HEK293 (cell line): ENCODE data around the gene ROR2.

Source experiments
- CTCF ChIA-PET: fragments of 350-600 bp; formaldehyde crosslinking; extraction: SDS; loops from one replicate; lab custom pipeline; 2021; ENCODE audit warnings: antibody characterized with exemption; lab: Yijun Ruan, JAX
- POLR2A ChIA-PET: fragments of 300-600 bp; formaldehyde crosslinking; extraction: SDS; loops from one replicate; lab custom pipeline; 2020; ENCODE audit warnings: antibody characterized with exemption, inconsistent platforms; lab: Yijun Ruan, JAX
- H3K27ac ChIP-seq: fragments of 200-500 bp; sonication (Bioruptor generic); 2 replicates; pipeline ENCODE4 v1.5.1; 2014; ENCODE audit warnings: low read depth, low read length, control low read depth, inconsistent platforms; ENCODE audit errors: extremely low read depth
- H3K36me3 ChIP-seq, 2 experiments: fragments of 200-500 bp in 1 of 2; sonication (Bioruptor generic) in 1 of 2; 1 replicate in 1 of 2; 2 replicates in 1 of 2; pipeline ENCODE4 v1.5.1; 2014 to 2017; ENCODE audit warnings: inconsistent platforms in 2 of 2, low read length in 2 of 2; ENCODE audit not compliant: control insufficient read depth in 2 of 2, insufficient read depth in 1 of 2
- H3K4me1 ChIP-seq: fragments of 200-500 bp; sonication (Bioruptor generic); 2 replicates; pipeline ENCODE4 v1.5.1; 2014; ENCODE audit warnings: mild to moderate bottlenecking, low read length, inconsistent platforms; ENCODE audit not compliant: control insufficient read depth, insufficient read depth
- H3K4me3 ChIP-seq: 2 replicates; pipeline ENCODE4 v1.5.1; 2011; ENCODE audit warnings: low read depth, mild to moderate bottlenecking, control low read depth, low read length, moderate library complexity
- H3K9me3 ChIP-seq: fragments of 200-500 bp; sonication (Bioruptor generic); 2 replicates; pipeline ENCODE4 v1.5.1; 2014; ENCODE audit warnings: low read depth, low read length, inconsistent platforms; ENCODE audit not compliant: control insufficient read depth, insufficient read depth
- FEZF1 ChIP-seq: fragments of 450-650 bp; formaldehyde crosslinking; IDR thresholded peaks from 2 replicates; pipeline ENCODE4 v1.5.1; 2016; ENCODE audit warnings: missing biosample characterization, missing genetic modification characterization
- GLIS1 ChIP-seq: fragments of 450-650 bp; formaldehyde crosslinking; IDR thresholded peaks from 2 replicates; pipeline ENCODE4 v1.5.1; 2016; ENCODE audit warnings: missing biosample characterization, missing genetic modification characterization
- PRDM2 ChIP-seq: fragments of 450-650 bp; formaldehyde crosslinking; IDR thresholded peaks from 2 replicates; pipeline ENCODE4 v1.5.1; 2016; ENCODE audit warnings: missing biosample characterization, missing genetic modification characterization, borderline replicate concordance
- PRDM6 ChIP-seq: fragments of 450-650 bp; formaldehyde crosslinking; IDR thresholded peaks from 2 replicates; pipeline ENCODE4 v1.5.1; 2017; ENCODE audit warnings: missing biosample characterization, missing genetic modification characterization
- REST ChIP-seq: fragments of 450-650 bp; formaldehyde crosslinking; IDR thresholded peaks from 2 replicates; pipeline ENCODE4 v1.5.1; 2016; ENCODE audit warnings: missing biosample characterization, missing genetic modification characterization
- ZNF148 ChIP-seq: fragments of 450-650 bp; formaldehyde crosslinking; IDR thresholded peaks from 2 replicates; pipeline ENCODE4 v1.5.0; 2017; ENCODE audit warnings: missing biosample characterization, missing genetic modification characterization, borderline replicate concordance
- ZNF16 ChIP-seq: fragments of 450-650 bp; formaldehyde crosslinking; IDR thresholded peaks from 2 replicates; pipeline ENCODE4 v1.5.1; 2016; ENCODE audit warnings: low read depth, missing biosample characterization, missing genetic modification characterization
- ZNF221 ChIP-seq: fragments of 450-650 bp; formaldehyde crosslinking; IDR thresholded peaks from 2 replicates; pipeline ENCODE4 v1.5.1; 2017; ENCODE audit warnings: missing biosample characterization, missing genetic modification characterization, borderline replicate concordance
- ZNF23 ChIP-seq: fragments of 450-650 bp; formaldehyde crosslinking; IDR thresholded peaks from 2 replicates; pipeline ENCODE4 v1.5.1; 2016; ENCODE audit warnings: missing biosample characterization, missing genetic modification characterization, borderline replicate concordance
- ZNF248 ChIP-seq: fragments of 450-650 bp; formaldehyde crosslinking; IDR thresholded peaks from 2 replicates; pipeline ENCODE4 v1.5.1; 2017; ENCODE audit warnings: missing biosample characterization, missing genetic modification characterization
- ZNF362 ChIP-seq: fragments of 450-650 bp; formaldehyde crosslinking; IDR thresholded peaks from 2 replicates; pipeline ENCODE4 v1.5.1; 2016; ENCODE audit warnings: missing biosample characterization, missing genetic modification characterization
- ZNF37A ChIP-seq: fragments of 450-650 bp; IDR thresholded peaks from 2 replicates; pipeline ENCODE4 v1.5.1; 2018; ENCODE audit warnings: missing biosample characterization, missing genetic modification characterization
- ZNF530 ChIP-seq: fragments of 450-650 bp; formaldehyde crosslinking; IDR thresholded peaks from 2 replicates; pipeline ENCODE4 v1.5.1; 2016; ENCODE audit warnings: low read depth, missing biosample characterization, missing genetic modification characterization
- ZNF645 ChIP-seq: fragments of 450-650 bp; formaldehyde crosslinking; IDR thresholded peaks from 2 replicates; pipeline ENCODE4; 2016; ENCODE audit warnings: missing biosample characterization, missing genetic modification characterization
- ZNF664 ChIP-seq: fragments of 450-650 bp; formaldehyde crosslinking; IDR thresholded peaks from 2 replicates; pipeline ENCODE4 v1.5.1; 2016; ENCODE audit warnings: missing biosample characterization, missing genetic modification characterization
- ZSCAN18 ChIP-seq: fragments of 450-650 bp; formaldehyde crosslinking; IDR thresholded peaks from 2 replicates; pipeline ENCODE4 v1.5.1; 2016; ENCODE audit warnings: missing biosample characterization, missing genetic modification characterization

Gene ROR2

GRCh38 chr9:91781116-91781515 is 168.9 kb downstream of the ROR2 start:
- TF ChIP-seq GLIS1, result no peak
- no peak for TF ChIP-seq ZNF362 (tag by site-specific recombination)
- TF ChIP-seq REST (tag by site-specific recombination), result no peak
- no peak for TF ChIP-seq ZNF37A (tag by site-specific recombination)
- no peak for TF ChIP-seq PRDM2 (tag by site-specific recombination)
- TF ChIP-seq ZNF664 (tag by site-specific recombination), result no peak
- TF ChIP-seq ZNF645 (tag by site-specific recombination), result no peak
- TF ChIP-seq, all 188 proteins: peak for 0
- Histone ChIP-seq H3K27ac (no peak overlapping the region), H3K9me3 (no peaks in the 10 kb centered on the region), H3K4me3 (no peak overlapping the region), H3K4me1 (no peaks in the 10 kb centered on the region), H3K36me3 (no peaks in the 10 kb centered on the region)
- POLR2A ChIA-PET, result no interaction called here
- CTCF ChIA-PET, result interaction anchor here (12.6 kb wide), 1 partner anchor 171 kb away, joined by 166 read pairs; the partner anchor contains the start of gene ROR2

- no peaks in the 10 kb centered on the region for H3K36me3 ChIP-seq
- no peak overlapping the region for H3K4me3 ChIP-seq
- H3K9me3 ChIP-seq, result no peaks in the 10 kb centered on the region
- no peak overlapping the region for H3K27ac ChIP-seq
- POLR2A ChIA-PET, result no interaction called here
- H3K4me1 ChIP-seq, result no peaks in the 10 kb centered on the region
- CTCF ChIA-PET, result interaction anchor here (0.6 to 12.6 kb wide), 4 partner anchors 14 to 818 kb away, joined by 3 to 166 read pairs (median 12); partner anchors contain the start of gene ROR2
- TF ChIP-seq ZSCAN18 (tag by site-specific recombination) (no peak), ZNF530 (tag by site-specific recombination) (no peak), ZNF221 (no peak), ZNF248 (tag by site-specific recombination) (no peak), ZNF148 (tag by site-specific recombination) (no peak), FEZF1 (tag by site-specific recombination) (no peak), ZNF16 (tag by site-specific recombination) (no peak), PRDM6 (tag by site-specific recombination) (no peak), ZNF23 (tag by site-specific recombination) (no peak)
These were observed 172.0 kb downstream of the ROR2 start for GRCh38 chr9:91778031-91778430.
